HG02840 (cell line): ENCODE measurements around the gene GJD4.

ENCODE experiments used
- ATAC-seq: cut with Tn5 transposase; IDR thresholded peaks from one replicate; pipeline ENCODE4 v1.9.1; 2021; ENCODE audit warnings: mild to moderate bottlenecking, moderate library complexity, moderate number of reproducible peaks; ENCODE audit not compliant: unreplicated experiment, low FRiP score

The GJD4 gene

GRCh38 chr10:35605191-35605590 lies at the start of gene GJD4:
Gene GJD4 (plus strand): TSS chr10:35605341. CDS start chr10:35605568, 227 bp downstream.
- no peak for ATAC-seq

GRCh38 chr10:35555962-35556930 lies 48.9 kb upstream of the GJD4 start:
- ATAC-seq, result no peak

GRCh38 chr10:35558276-35558675 lies 46.9 kb upstream of the GJD4 start:
- no peak for ATAC-seq

GRCh38 chr10:35559416-35559815 lies 45.7 kb upstream of the GJD4 start:
- ATAC-seq, result no peak

- no peak for ATAC-seq
Measured at GRCh38 chr10:35561715-35562114, 43.4 kb upstream of the GJD4 start.

- ATAC-seq, result no peak
Measured at GRCh38 chr10:35562427-35562826, 42.7 kb upstream of the GJD4 start.

GRCh38 chr10:35563261-35563891 lies 41.8 kb upstream of the GJD4 start:
- ATAC-seq, result no peak

- no peak for ATAC-seq
Measured at GRCh38 chr10:35564341-35564968, 40.7 kb upstream of the GJD4 start.

GRCh38 chr10:35565602-35566081 lies 39.5 kb upstream of the GJD4 start:
- no peak for ATAC-seq

GRCh38 chr10:35567951-35568350 lies 37.2 kb upstream of the GJD4 start:
- no peak for ATAC-seq

GRCh38 chr10:35568483-35569015 lies 36.6 kb upstream of the GJD4 start:
- no peak for ATAC-seq

- no peak for ATAC-seq
Measured at GRCh38 chr10:35569111-35569707, 35.9 kb upstream of the GJD4 start.

GRCh38 chr10:35569836-35570235 lies 35.3 kb upstream of the GJD4 start:
- no peak for ATAC-seq

GRCh38 chr10:35570397-35570796 lies 34.7 kb upstream of the GJD4 start:
- no peak for ATAC-seq

GRCh38 chr10:35572583-35572982 lies 32.6 kb upstream of the GJD4 start:
- no peak for ATAC-seq

- ATAC-seq, result no peak
Measured at GRCh38 chr10:35573796-35574195, 31.3 kb upstream of the GJD4 start.

- no peak for ATAC-seq
Measured at GRCh38 chr10:35574924-35575352, 30.2 kb upstream of the GJD4 start.

- ATAC-seq, result no peak
Measured at GRCh38 chr10:35575640-35576039, 29.5 kb upstream of the GJD4 start.

GRCh38 chr10:35576730-35577129 lies 28.4 kb upstream of the GJD4 start:
- ATAC-seq, result no peak

- ATAC-seq, result no peak
Measured at GRCh38 chr10:35577926-35578617, 27.1 kb upstream of the GJD4 start.
